ENCODE data around the gene DRAM2.

The DRAM2 gene

DNA sequence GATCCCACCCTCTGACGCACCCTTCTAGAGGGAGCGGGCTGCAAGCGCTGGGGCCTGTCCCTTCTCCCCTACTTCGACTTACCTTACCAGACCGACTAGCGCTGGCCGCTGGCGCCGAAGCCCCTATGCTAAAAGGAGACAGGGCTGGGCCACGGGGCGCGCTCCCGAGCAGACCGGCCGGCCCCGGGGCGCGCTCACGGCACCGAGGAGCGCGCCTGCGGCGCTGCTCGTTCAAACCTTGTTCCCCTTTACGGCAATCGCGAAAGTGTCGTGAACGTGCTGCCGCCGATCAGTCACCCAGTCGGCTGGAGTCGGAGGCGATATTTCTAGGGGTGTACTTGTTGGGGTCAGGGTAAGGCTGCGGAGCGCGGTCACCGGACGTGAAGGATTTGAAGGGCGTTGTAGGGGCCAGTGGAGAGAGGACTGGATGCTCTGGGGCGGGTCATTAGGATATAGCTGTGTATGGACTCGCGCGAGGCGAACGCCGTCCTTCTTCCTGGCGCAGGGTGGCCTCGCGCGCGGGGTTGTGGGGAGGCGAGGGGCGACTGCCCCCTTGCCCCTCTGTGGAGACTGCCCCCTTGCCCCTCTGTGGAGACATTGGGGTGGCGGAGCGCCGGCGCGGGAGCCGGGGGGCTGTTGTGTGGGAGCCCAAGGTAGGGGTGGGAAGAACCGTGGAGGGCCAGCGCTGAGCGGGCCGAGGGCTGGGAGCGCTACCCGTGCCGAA, at the start of gene DRAM2, which contains the start of gene CEPT1:
Gene DRAM2 (minus strand): TSS at position 138 of the 724 bp plus-strand sequence. CDS start 8,539 bp downstream, outside the sequence.
Gene CEPT1 (plus strand): TSS at position 268 of the 724 bp plus-strand sequence. CDS start 7,492 bp downstream, outside the sequence.
- H3K4me3 ChIP-seq (ENCODE audit: low read depth, low read length), result peak within 1 kb of the TSS; percentile 88
- peak; percentile 97 for DNase-seq (ENCODE audit: low read depth)
- TF ChIP-seq MYC (IDR thresholded peaks at IDR 0.05; ENCODE audit: low read depth, low read length) (peak; percentile 11; the same call in 1 of the 2 replicates), POLR2A (IDR thresholded peaks at IDR 0.05; ENCODE audit: extremely low read depth, insufficient read length) (peak; percentile 84)
- TF ChIP-seq, protein P1, sequence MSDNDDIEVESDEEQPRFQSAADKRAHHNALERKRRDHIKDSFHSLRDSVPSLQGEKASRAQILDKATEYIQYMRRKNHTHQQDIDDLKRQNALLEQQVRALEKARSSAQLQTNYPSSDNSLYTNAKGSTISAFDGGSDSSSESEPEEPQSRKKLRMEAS (IDR thresholded peaks at IDR 0.05; ENCODE audit: low read depth, low read length), result peak; percentile 54; the same call in 1 of the 2 replicates
- TF ChIP-seq, protein P2, sequence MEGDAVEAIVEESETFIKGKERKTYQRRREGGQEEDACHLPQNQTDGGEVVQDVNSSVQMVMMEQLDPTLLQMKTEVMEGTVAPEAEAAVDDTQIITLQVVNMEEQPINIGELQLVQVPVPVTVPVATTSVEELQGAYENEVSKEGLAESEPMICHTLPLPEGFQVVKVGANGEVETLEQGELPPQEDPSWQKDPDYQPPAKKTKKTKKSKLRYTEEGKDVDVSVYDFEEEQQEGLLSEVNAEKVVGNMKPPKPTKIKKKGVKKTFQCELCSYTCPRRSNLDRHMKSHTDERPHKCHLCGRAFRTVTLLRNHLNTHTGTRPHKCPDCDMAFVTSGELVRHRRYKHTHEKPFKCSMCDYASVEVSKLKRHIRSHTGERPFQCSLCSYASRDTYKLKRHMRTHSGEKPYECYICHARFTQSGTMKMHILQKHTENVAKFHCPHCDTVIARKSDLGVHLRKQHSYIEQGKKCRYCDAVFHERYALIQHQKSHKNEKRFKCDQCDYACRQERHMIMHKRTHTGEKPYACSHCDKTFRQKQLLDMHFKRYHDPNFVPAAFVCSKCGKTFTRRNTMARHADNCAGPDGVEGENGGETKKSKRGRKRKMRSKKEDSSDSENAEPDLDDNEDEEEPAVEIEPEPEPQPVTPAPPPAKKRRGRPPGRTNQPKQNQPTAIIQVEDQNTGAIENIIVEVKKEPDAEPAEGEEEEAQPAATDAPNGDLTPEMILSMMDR (IDR thresholded peaks at IDR 0.05; ENCODE audit: low read depth, low read length), result no peak

DNA sequence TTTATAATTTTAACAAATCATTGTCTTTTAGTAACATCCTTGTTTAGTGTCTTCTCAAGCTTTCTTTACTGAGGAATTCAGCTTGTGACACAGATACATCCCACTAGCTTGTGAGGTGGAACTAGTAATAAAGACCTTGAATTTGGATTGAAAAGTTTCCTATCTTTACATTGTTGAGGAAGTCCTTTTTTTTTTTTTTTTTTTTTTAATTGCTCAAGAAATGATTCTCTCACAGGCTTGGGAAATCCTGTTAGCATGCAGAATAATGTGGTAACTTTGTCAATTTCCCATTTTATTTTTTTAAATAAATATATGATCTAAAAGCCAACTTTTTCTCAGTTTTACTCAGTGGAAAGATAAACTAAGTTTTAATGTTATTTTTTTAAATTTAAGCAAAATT, 44.8 kb upstream of the DRAM2 start:
- TF ChIP-seq, protein P1 (IDR thresholded peaks at IDR 0.05; ENCODE audit: low read depth, low read length), result no peak
- TF ChIP-seq MYC (IDR thresholded peaks at IDR 0.05; ENCODE audit: low read depth, low read length) (no peak), POLR2A (IDR thresholded peaks at IDR 0.05; ENCODE audit: extremely low read depth, insufficient read length) (no peak)
- TF ChIP-seq, protein P2 (IDR thresholded peaks at IDR 0.05; ENCODE audit: low read depth, low read length), result no peak
- H3K4me3 ChIP-seq (ENCODE audit: low read depth, low read length), result no peak overlapping the region
- no peak for DNase-seq (ENCODE audit: low read depth)

DNA sequence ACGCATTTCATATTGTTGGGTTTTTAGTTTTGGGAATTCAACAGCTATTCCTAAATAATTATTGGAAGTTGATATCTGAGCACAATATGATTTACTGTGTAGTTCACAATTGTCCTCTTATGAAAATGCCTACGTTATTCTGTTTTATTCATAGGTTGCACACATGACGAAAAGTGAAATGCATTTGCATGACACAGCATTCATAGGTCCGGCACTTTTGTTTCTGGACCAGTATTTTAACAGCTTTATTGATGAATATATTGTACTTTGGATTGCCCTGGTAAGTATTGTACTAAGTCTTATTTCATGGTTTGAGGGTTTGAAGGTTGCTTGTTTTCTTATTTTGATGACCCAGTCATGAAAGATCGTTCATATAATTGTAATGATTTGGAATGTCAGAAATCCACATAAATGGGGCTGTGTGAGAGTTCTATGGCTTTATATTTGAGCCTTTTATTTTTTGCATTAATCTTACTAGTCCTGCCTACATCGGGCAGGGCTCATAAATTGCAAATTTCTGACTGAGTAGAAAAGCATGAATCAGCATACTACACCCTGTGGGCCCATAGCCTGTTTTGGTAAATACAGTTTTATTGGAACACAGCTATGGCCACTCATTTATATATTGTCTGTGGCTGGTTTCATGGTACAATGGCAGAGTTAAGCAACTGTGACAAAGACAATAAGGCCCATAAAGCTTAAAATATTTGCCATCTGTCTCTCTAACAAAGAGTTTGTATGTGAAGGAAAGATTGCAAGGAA, 43.6 kb upstream of the DRAM2 start:
- H3K4me3 ChIP-seq (ENCODE audit: low read depth, low read length), result no peak overlapping the region
- DNase-seq (ENCODE audit: low read depth), result no peak
- TF ChIP-seq MYC (IDR thresholded peaks at IDR 0.05; ENCODE audit: low read depth, low read length) (no peak), POLR2A (IDR thresholded peaks at IDR 0.05; ENCODE audit: extremely low read depth, insufficient read length) (no peak)
- TF ChIP-seq, protein P2 (IDR thresholded peaks at IDR 0.05; ENCODE audit: low read depth, low read length), result no peak
- TF ChIP-seq, protein P1 (IDR thresholded peaks at IDR 0.05; ENCODE audit: low read depth, low read length), result no peak

DNA sequence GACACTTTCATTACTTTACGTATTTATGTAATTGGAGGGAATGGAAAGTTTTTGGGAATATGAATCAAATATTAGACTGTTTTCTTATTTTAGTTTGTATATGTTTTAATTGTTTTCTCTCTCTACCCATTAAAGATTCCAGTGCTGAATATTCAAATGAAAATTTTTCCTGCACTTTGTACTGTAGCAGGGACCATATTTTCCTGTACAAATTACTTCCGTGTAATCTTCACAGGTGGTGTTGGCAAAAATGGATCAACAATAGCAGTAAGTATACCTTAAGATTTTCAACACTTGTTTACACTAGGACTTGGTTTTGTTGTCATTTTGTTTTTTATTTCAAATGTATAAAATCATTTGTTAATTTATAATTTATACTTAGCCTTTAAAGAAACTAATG, 42.2 kb upstream of the DRAM2 start:
- H3K4me3 ChIP-seq (ENCODE audit: low read depth, low read length), result no peak overlapping the region
- DNase-seq (ENCODE audit: low read depth), result no peak
- TF ChIP-seq, protein P2 (IDR thresholded peaks at IDR 0.05; ENCODE audit: low read depth, low read length), result no peak
- TF ChIP-seq MYC (IDR thresholded peaks at IDR 0.05; ENCODE audit: low read depth, low read length), result no peak
- TF ChIP-seq, protein P1 (IDR thresholded peaks at IDR 0.05; ENCODE audit: low read depth, low read length), result no peak
- TF ChIP-seq POLR2A (IDR thresholded peaks at IDR 0.05; ENCODE audit: extremely low read depth, insufficient read length), result no peak

DNA sequence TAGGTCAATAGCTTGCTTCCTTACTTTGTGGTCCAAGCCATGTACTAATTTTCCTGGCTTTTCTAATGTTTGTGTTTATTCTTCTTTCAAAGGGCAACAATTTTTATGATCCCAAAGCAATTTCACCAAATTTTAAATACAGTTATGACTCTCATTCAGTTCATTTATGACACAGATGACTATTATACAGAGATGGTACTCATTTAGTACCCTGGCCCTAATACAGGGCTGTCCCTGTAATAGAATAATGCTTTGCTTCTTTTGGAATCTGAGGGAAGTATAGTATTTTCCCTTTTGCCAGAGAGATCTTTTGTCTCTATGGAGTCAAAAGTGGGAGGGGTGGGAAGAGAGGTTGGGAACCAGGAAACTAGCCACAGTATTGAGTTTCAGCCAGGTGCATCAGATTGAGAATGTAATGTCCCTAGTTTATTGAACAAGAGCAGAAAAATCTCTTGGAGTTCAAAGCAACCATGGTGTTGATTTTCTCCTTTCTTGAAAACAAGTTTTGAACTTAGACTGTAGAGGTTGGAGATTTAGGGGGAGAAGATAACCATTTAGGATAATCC, 40.2 kb upstream of the DRAM2 start:
- TF ChIP-seq, protein P2 (IDR thresholded peaks at IDR 0.05; ENCODE audit: low read depth, low read length), result no peak
- TF ChIP-seq, protein P1 (IDR thresholded peaks at IDR 0.05; ENCODE audit: low read depth, low read length), result no peak
- TF ChIP-seq MYC (IDR thresholded peaks at IDR 0.05; ENCODE audit: low read depth, low read length) (no peak), POLR2A (IDR thresholded peaks at IDR 0.05; ENCODE audit: extremely low read depth, insufficient read length) (no peak)
- no peak for DNase-seq (ENCODE audit: low read depth)
- H3K4me3 ChIP-seq (ENCODE audit: low read depth, low read length), result no peak overlapping the region

Measured in NB4 (cell line).